IPS-11a (cell line): ENCODE measurements around the gene MLYCD.
A peak's percentile ranks its signal among the peaks of the same experiment; 100 is the strongest.
"Not testable (repeated sequence)": the region's sequence is repeated elsewhere in the genome, so short reads cannot be mapped to it uniquely, and the experiment has no call there.

Source experiments
- H3K4me3 ChIP-seq: one replicate; pipeline ENCODE4 v1.5.1; 2013; ENCODE audit warnings: low read depth, low read length, control low read depth

MLYCD gene

DNA sequence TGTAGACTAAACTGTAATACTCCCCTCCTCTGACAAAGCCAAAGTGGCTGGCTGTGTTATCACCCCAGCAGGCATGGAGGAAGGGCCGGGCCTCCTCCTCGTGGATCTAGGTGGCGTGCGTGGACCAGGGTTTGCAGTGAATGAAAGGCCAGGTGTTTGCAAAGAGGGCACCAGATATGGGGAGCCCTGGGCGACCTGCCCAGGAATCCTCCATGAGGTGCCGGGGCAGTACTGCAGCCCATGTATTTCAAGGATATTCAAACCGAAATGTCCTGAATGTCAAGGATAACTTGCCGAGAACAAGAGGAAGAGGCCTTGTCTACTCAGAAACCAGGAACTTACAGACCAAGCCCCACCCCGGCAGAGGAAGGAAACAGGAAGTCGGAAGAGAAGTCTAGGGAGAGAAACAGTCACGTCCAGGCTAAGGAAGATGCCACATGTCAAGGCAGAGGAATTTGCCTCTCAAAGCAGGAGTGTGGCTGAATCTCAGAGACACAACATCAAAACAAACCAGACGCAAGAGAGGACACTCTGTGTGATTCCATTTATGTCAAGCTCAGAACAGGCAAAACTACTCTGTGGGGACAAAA lies 40.4 kb downstream of the MLYCD start:
- H3K4me3 ChIP-seq = no peak overlapping the region

DNA sequence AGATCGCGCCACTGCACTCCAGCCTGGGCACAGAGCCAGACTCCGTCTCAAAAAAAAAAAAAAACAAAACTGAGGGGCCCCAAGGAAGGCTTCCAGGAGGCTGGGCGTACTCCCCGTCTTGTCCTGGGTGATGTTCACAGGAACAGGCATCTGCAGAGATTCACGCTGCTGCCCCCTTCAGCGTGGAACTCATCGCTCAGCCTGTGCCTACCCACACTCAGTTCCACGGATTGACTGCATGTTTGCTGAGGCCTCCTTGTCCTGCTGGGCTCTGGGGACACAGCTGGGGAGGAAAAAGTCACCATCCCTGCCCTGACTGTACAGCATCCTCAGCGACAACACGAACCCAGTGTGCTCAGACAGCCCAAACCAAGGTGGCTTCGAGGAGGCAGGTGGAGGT lies 41.2 kb downstream of the MLYCD start:
- no peak overlapping the region for H3K4me3 ChIP-seq

DNA sequence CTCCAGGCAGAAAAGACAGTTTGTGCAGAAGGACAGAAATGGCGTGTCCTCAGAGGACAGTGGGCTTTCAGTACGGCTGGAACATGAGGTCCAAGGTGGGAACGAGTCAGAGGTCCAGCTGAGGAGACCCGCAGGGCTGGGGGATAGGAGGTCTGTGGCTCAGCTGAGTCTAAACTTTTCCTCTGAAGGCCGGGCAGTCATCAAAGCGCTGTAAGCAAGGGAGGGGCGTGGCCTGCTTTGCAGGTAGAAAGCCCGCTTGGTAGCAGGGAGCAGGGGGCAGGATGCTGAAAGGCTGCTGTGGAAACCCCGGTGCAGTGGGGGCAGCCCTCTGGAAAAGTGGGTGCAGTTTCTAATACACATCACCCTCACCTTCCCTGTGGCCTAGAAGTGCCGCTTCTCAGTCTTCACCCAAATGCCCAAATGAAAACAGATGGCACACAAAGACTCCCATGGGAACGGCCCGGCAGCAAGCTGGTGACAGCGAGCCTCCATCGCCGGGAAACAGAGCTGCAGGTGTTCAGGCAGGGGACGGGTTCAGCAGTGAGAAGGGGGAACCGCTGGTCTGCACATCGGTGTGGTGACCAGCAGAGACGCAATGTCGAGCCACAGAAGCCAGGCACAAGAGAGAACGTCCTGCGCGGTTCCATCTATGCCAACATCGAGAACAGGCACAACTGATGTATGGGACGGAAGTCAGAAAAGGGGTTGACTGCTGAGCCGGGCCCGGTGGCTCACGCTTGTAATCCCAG lies 41.9 kb downstream of the MLYCD start:
- no peak overlapping the region for H3K4me3 ChIP-seq

DNA sequence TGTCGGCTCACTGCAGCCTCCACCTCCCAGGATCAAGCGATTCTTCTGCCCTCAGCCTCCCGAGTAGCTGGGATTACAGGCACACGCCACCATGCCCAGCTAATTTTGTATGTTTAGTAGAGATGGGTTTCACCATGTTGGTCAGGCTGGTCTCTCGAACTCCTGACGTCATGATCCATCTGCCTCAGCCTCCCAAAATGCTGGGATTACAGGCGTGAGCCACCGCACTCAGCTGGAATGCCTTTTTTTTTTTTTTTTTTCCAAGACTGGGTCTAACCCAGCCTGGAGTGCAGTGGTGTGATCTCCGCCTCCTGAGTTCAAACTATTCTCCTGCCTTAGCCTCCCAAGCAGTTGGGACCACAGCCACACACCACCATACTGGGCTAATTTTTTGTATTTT lies 42.6 kb downstream of the MLYCD start:
- not testable (repeated sequence) for H3K4me3 ChIP-seq

DNA sequence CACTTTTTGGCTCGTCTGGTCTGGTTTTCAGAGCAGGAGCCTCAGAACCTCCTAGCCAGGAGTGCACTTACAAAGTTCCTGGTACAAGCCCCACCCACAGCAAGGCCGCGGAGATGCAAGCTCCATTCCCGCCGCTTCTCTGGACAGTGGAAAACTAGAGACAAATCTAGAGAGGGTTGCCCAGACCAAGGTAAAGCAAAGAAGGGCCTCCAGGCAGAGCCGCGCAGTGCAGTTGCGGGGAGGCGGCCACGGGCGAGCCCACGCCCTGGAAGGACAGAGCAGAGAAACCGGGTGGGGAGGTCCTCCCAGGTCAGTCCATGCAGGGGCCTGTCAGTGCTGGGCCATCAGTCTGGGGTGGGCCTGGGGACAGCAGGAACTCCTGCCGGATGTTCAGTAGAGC lies 43.2 kb downstream of the MLYCD start:
- H3K4me3 ChIP-seq = no peak overlapping the region

DNA sequence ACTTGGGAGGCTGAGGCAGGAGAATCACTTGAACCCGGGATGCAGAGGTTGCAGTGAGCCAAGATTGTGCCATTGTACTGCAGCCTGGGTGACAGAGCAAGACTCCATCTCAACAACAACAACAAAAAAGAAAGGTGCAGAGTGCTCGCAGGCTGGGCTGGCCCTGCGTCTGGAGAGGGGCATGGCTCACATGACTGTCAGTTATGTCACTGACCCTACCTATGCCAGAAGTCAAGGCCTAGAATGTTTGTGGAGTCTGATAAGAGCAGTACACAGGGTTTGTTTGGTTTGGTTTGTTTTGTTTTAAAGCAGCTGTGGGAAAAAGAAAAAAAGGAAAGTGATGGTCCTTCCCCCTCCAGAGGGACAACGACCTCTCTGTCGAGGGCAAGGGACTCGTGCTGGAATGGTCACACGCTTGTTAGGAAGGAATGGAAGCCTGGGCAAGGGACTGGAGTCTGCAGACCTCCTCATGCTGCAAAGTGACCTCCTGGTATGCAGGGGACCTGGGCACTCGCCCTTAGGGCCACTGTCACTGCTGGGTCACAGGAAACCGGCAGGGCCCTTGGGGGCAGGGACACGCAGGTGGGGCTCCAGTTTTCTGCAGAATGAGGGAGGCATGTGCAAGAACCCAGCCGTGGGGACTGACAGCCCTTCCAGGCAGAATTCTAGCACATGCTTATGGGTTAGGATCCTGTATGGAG lies 44.0 kb downstream of the MLYCD start:
- no peak overlapping the region for H3K4me3 ChIP-seq

DNA sequence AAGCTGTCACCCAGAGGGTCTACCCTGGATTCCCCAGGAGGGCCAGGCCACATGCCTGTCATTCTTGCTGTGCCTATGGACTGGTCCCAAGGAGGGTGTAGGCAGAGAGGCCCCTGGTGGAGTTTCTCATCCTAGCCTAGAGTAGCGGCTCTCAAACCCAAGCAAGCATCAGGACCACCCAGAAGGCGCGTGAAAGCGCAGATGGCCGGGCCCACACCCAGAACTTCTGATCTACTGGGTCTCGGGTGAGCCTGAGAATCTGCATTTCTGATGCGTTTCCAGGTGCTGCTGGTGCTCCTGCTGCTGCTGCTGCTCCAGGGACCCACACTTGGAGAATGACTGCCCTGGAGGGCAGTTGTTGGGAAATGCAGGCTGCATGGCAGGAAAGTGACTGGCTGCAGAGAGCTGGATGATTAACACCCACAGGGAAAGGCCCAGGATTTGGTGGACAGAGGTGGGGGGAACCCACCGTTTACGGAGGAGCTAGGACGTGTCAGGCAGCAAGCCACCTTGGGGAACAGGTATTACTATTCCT lies 44.7 kb downstream of the MLYCD start:
- H3K4me3 ChIP-seq = no peak overlapping the region

DNA sequence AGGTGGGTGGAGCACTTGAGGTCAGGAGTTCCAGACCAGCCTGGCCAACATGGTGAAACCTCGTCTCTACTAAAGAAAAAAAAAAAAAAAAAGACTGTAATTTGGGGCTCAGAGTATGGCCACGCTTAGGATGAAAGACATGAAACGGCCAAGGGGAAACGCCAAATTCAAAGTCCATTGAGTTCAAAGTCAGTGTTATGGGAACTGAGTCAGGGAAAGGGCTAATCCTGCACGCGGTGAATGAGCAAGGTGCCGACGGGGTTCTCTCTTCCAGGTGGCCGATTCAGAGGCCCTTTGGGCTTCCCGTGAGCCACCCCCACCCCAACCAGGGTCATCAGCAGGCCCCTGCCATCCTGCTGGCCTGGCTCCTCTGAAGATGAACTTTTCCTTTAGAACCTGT lies 46.7 kb downstream of the MLYCD start:
- H3K4me3 ChIP-seq = no peak overlapping the region

DNA sequence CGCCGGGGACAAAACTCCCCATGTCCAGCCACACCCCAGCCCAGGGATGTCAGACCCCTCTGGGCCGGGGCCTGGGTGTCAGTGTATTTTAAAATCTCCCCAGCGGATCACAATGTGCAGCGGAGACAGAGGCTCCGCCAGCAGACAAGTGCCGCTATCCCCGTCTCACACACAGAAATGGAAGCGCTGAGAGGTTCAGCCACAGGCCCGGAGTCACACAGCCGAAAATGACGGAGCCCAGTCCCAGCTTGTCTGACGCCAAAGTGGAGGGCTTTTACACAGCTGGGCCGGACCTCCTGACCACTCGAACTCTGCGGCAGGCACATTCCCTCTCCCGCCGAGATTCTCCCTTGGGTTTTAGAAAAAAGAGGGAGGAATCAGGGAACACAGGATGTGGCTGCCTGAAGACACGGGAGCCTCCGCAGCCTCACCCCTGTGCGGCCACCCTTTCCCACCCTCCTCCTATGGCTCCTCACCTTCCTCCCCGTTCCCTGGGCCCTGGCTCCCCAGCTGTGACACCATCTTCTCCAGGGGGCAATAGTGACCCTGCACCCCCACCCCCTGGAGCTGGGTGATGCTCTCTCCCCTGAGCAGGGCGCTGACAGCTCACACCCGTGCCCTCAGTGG lies 47.4 kb downstream of the MLYCD start:
- no peak overlapping the region for H3K4me3 ChIP-seq

DNA sequence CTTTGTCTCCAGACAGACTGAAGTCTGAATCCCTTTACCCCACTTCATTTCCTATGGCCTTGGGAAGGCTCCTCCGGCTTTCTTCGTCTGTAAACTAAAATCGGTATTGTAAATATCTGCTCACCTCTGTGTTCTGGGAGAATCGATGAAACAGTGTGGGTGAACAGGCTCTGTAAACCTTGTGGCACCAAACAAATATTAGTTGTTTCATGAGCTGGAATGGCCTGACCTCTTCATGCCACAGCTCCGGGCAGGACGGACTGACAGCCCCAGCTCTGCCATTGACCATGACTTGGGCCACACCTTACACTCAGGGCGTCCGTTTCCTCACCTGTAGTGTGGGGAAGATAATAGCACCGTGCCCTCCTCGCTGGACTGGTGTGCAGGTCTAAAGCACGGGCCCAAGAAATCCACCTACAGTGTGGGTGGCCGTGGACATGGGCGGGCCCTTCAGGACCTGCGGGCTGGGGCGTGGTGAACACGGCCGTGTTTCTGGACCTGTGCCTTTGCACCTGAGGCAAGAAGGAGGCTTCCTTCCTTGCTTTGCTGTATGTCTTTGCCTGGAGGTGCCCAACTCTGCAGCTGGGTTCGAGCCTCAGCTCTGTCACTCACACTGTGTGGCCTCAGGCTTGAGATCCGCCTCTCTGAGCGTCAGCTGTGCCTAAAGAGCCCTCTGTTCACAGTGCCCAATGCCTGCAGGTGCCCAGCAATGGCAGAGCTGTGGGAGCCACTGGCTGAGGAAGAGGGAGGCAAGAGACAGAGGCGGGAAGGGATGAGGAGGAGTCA lies 48.1 kb downstream of the MLYCD start:
- no peak overlapping the region for H3K4me3 ChIP-seq

DNA sequence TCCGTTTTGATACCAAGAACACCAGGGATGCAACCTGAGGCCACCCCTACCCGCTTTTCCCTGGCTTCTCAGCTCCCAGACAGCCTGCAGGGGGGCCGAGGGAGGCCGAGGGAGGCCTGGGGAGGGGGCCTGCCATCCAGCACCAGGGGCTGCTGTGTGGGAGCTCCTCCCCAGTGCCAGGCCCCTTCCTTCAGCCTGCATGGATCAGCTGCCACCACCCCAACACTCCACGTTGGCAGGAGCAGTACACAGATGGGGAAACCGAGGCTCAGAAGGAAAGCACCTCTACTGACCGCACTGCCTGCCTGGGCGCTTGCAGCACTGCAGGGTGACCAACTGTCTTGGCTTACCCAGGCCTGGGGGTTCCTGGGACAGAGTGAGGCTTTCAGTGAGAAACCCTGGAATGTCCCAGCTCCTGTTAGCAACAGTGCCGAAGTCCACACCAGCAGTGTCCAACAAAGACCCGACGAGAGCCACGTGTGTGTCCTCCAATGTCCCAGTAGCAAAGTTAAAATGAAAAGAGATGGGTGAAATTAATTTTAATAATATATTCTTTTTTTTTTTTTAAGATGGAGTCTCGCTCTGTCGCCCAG lies 48.8 kb downstream of the MLYCD start:
- no peak overlapping the region for H3K4me3 ChIP-seq

DNA sequence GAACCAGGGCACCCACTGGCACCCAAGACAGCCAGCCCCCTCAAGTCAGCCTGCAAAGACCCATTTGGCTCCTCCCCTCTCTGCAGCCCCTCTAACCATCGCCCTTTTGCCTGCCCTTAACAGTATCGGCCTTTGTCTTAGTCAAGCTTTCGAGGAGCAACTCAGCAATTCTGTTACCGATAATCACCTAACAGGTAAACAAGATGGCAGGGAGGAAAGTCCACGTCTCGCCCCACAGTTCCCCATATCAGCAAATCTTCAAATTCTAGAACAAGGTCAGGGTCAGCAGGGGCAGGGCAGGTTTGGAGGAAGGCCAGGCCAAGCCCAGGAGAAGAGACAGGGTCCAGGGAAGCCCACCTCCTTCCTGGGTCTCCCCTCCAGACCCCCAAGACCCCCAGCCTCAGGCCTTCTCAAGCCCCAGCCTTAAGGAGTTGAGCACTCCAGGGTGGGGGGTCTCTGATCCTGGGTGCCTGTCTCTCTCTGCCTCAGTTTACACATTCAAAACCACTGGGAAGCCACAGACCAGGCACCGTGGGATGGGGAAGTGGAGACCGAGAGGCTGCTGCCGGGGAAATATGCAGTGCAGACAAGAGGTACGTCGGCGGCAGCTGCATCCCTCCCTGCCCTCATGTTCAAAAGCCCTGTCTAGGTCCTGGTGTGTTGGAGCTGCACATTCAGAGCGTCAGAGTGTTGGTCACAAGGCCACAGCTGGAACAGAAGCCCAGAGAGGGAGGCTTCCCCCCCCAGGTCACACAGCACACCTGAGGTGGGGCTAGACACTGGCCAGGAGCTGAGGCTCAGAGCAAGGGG lies 50.2 kb downstream of the MLYCD start:
- no peak overlapping the region for H3K4me3 ChIP-seq

DNA sequence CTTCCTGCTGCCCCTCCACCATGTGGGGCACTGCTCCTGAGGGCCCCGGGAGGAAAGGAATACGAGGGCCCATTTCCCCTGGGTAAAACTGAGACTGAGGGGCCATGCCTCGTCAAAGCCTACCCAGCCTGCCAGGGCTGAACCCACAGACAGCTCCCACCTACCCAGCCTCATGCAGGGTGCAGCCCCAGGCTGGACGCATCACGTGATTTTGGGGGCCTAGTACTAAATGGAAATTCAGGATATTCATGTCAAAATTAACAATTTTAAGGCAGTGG lies 50.7 kb downstream of the MLYCD start:
- no peak overlapping the region for H3K4me3 ChIP-seq

DNA sequence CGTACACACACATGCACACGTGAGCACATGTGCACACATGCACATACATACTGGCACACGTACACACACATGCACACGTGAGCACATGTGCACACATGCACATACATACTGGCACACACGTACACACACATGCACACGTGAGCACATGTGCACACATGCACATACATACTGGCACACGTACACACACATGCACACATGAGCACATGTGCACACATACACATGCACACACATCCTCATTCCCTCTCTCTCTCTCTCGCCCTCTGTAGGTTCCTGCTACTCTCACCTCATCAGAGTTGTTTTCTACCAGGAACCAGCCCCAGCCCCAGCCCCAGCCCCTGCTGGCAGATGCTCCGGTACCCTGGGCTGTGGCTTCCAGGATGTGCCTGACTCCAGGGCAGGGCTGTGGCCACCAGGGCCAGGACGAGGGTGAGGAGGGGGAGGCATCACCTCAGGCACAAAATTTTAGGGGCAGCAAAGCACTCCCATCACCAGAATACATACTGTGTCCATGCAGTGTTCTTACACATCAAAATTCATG lies 52.0 kb downstream of the MLYCD start:
- H3K4me3 ChIP-seq = not testable (repeated sequence)

DNA sequence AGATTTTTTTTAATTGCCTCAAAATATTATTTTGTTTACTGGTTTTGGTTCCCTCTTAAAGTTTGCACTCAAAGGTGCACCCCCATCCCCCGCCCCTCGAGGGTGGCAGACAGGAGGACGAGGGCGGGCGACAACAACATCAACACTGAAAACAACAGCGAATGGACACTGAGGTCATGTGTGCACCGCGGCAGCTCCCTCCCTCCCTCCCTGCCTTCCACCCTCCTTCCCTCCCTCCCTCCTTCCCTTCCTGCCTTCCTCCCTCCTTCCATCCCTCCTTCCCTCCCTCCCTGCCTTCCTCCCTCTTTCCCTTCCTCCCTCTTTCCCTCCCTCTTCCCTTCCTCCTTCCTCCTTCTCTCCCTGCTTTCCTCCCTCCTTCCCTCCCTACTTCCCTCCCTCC lies 52.6 kb downstream of the MLYCD start:
- H3K4me3 ChIP-seq = no peak overlapping the region

DNA sequence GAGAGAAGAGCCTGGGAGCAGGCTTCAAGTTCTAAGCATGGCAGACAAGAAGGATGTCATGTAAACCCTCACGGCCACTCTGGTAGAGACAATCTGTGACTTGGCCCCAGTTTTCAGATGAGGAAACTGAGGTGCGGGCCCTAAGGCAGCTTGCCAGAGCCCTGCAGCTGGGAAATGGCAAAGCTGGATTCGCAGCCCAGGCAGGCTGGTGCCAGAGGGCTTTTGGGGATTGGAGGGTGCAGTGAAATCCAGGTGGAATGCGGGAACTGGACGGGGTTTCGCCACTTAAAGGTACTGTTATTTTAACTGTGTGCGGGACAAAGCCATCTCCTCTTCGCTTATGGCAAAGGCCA lies 53.6 kb downstream of the MLYCD start:
- no peak overlapping the region for H3K4me3 ChIP-seq

DNA sequence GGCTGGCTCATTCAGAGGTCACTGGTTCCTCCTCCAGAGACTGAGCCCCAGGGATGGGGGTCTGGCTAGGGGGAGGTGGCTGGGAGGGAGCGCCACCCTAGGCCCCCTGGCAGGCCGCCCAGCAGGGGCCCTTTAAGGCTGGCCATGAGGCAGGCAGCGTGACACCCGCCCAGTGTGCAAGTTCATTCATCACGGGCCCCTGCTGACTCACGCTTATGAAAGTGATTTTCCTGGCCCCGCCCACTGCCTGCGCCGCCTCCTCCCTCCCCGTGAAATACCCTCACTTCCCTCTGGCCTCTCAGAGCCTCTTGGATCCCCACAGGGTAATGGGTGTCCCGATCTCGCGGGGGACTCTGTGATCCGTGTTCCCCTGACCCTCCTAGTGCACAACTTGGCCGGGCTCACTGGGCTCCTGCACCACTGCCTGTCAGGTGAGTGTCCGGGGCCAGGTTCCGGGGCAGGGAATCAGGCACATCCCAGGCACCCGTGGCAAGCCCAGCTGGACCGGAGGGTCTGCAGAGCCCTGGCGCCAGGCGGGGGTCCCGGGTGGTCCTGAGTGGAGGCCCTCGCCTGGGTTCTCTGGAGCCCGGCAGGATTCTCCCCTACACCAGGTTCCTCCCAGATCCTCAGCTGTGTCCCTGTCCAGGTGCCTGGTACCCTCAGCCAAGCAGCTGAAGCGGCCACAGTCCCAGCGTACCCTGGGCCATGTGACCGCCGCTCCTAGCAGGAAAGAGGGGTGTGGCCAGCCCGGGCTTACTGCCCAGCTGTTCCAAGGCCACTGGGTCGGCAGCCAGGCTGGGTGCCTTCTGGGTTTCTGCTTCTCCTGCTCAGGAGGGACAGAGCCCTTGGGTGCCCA lies 54.3 kb downstream of the MLYCD start, which contains the start of gene OSGIN1:
OSGIN1 (plus strand) TSS at position 301 of the 856 bp plus-strand sequence. CDS start 4,432 bp downstream, outside the sequence.
- peak within 1 kb of the TSS; percentile 1 for H3K4me3 ChIP-seq

DNA sequence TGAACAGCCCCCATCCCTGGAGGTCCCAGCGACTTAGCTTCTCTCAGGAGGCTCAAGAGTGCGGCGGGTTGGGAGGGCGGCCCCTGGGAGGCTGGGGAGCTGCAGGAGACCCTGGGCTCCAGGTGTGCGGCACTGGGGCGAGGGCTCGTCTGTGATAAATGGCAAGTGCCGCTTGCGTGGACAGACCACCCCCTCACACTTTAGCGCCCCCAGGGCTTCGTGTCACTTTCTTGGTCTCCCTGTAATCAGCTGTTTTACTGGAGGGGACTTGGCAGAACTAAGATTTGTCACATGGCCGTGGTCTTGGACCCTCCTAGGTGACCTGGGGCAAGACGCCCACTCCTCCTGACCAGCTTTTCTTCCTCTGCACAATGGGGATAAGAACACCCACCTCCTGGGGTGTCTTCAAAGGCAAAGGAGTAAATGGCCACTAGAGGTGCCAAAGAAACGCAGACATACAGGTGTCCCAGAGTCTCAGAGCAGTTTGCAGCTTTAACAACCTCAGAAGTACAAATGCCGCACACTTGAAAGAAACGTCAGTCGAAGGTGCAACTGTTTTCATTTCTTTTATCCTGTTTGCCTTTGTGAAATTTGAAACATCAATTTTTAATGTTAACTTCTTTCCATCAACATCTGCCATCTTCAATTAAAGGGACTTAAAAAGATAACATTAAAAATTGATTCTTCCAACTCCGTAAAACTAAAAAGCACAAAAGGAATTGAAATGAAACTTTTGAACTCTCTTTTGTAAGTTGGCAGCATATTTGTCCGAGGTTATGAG lies 55.1 kb downstream of the MLYCD start:
- H3K4me3 ChIP-seq = no peak overlapping the region
